ENCODE measurements around the gene HDDC3. TPM values are rescaled to one million over a fixed set of nuclear protein-coding genes. Genes with fewer than 3 reads are reported as not detected.
"Not testable (repeated sequence)": the region's sequence is repeated elsewhere in the genome, so short reads cannot be mapped to it uniquely, and the experiment has no call there.

Gene HDDC3
- total RNA-seq, 4 donors from 2014 or later: 13.4 to 22.2 (median 17.2) TPM

- DNase-seq: no peak
- no peak overlapping the region for H3K4me3 ChIP-seq
- peaks cover 0 to 31% of the 10 kb centered on the region in 2 donors for H3K36me3 ChIP-seq
- H3K4me1 ChIP-seq: peaks cover 4 to 5% of the 10 kb centered on the region in 2 donors
- no peaks in the 10 kb centered on the region for H3K27me3 ChIP-seq
- intact Hi-C loops (cut with DNase I; ENCODE audit: low total_unique reads) (no loop called here), in situ Hi-C loops (cut with MboI; ENCODE audit: low sequenced_read_pairs in 4 of 4) (no loop called here)
- no peak for TF ChIP-seq POLR2A (IDR thresholded peaks at IDR 0.05)
- TF ChIP-seq, protein P1, sequence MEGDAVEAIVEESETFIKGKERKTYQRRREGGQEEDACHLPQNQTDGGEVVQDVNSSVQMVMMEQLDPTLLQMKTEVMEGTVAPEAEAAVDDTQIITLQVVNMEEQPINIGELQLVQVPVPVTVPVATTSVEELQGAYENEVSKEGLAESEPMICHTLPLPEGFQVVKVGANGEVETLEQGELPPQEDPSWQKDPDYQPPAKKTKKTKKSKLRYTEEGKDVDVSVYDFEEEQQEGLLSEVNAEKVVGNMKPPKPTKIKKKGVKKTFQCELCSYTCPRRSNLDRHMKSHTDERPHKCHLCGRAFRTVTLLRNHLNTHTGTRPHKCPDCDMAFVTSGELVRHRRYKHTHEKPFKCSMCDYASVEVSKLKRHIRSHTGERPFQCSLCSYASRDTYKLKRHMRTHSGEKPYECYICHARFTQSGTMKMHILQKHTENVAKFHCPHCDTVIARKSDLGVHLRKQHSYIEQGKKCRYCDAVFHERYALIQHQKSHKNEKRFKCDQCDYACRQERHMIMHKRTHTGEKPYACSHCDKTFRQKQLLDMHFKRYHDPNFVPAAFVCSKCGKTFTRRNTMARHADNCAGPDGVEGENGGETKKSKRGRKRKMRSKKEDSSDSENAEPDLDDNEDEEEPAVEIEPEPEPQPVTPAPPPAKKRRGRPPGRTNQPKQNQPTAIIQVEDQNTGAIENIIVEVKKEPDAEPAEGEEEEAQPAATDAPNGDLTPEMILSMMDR (IDR thresholded peaks at IDR 0.05 in 4 of 5, conservative IDR thresholded peaks at IDR 0.05 in 1 of 5): no peak
- H3K27ac ChIP-seq: no peak overlapping the region
- H3K9me3 ChIP-seq: no peaks in the 10 kb centered on the region
- no peak for ATAC-seq
Observed at GRCh38 chr15:90924375-90924774, 8.0 kb downstream of the HDDC3 start.

- H3K4me1 ChIP-seq; H3K4me3 ChIP-seq; in situ Hi-C loops (cut with MboI; ENCODE audit: low sequenced_read_pairs in 4 of 4); H3K9me3 ChIP-seq; intact Hi-C loops (cut with DNase I; ENCODE audit: low total_unique reads); DNase-seq; H3K27me3 ChIP-seq: not testable (repeated sequence)
- Histone ChIP-seq H3K27ac (peak overlapping the region in 1 of 4 donors; percentile 48), H3K36me3 (peaks cover 0 to 47% of the 10 kb centered on the region in 2 donors)
- ATAC-seq: peak in 1 of 2 donors; percentile 49
Observed at GRCh38 chr15:90922712-90923322, 9.5 kb downstream of the HDDC3 start.

GRCh38 chr15:90921887-90922286, 10.5 kb downstream of the HDDC3 start:
- Histone ChIP-seq H3K4me3 (no peak overlapping the region), H3K4me1 (peaks cover 0 to 4% of the 10 kb centered on the region in 2 donors), H3K27ac (peak overlapping the region in 1 of 4 donors; percentile 48), H3K36me3 (peaks cover 0 to 51% of the 10 kb centered on the region in 2 donors), H3K27me3 (no peaks in the 10 kb centered on the region), H3K9me3 (no peaks in the 10 kb centered on the region)
- TF ChIP-seq POLR2A (IDR thresholded peaks at IDR 0.05): no peak
- TF ChIP-seq, protein P1 (IDR thresholded peaks at IDR 0.05 in 4 of 5, conservative IDR thresholded peaks at IDR 0.05 in 1 of 5): no peak
- DNase-seq: no peak
- no peak for ATAC-seq
- intact Hi-C loops (cut with DNase I; ENCODE audit: low total_unique reads): no loop called here
- in situ Hi-C loops (cut with MboI; ENCODE audit: low sequenced_read_pairs in 4 of 4): no loop called here

DNA sequence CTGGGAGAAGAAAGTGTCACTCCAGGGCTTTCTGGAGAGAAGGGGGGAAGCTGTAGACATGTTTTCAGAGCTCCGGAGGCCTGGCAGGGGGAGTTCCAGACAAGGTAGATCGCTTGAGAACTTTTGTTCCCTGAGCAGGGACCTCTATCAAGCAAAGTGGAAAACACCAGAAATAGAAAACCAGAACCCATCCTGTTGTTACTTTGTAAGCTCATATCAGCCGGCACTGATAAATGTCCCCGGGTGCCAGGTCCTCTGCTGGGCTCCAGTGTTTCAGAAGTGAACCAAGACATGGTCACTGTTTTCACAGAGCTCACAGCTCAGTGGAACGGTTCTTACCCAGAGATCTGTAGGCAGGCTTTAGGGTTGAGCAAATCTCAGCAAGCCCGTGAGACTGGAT, 13.5 kb downstream of the HDDC3 start:
- Histone ChIP-seq H3K27ac (peak overlapping the region in 2 of 4 donors; percentile 58 to 91), H3K4me3 (no peak overlapping the region)
- DNase-seq: no peak

DNA sequence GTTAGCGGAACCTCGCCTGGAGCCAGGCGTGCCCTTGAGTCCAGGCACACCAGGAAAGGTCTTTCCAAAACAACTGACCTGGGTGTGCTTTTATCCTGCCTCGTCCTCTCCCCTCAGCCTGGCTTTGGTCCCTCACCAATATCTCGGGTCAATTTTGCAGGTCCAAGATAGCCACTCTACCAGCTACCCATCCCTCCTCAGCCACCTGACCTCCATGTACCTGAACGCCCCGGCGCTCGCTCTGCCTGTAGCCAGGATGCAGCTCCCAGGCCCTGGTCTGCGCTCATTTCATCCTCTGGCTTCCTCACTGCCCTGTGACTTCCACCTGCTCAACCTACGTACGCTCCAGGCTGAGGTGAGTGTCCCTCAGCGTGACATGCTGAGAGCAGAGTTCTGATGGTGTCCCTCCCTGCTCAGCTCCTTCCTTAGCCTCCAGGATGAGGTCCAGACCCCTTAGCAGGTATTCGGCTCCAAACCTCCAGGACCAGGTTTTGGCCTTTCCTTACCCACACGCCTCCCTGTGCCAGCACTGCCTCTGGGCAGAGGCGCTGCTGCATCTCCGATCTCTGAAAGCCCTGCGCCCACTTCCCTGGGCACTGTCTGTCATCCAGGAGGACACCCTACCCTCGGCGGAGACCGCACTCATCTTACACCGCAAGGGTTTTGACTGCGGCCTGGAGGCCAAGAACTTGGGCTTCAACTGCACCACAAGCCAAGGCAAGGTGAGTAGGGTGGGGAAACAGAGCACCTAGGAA, 14.1 kb downstream of the HDDC3 start:
- TF ChIP-seq POLR2A (IDR thresholded peaks at IDR 0.05): no peak
- TF ChIP-seq, protein P1 (IDR thresholded peaks at IDR 0.05 in 4 of 5, conservative IDR thresholded peaks at IDR 0.05 in 1 of 5): no peak
- Histone ChIP-seq H3K27me3 (no peaks in the 10 kb centered on the region), H3K4me3 (no peak overlapping the region), H3K4me1 (peaks cover 14 to 37% of the 10 kb centered on the region in 2 donors), H3K9me3 (no peaks in the 10 kb centered on the region), H3K27ac (peak overlapping the region in 3 of 4 donors; percentile 86 to 95 (median 91)), H3K36me3 (peaks cover 0 to 70% of the 10 kb centered on the region in 2 donors)
- no peak for ATAC-seq
- intact Hi-C loops (cut with DNase I; ENCODE audit: low total_unique reads) (no loop called here), in situ Hi-C loops (cut with MboI; ENCODE audit: low sequenced_read_pairs in 4 of 4) (no loop called here)
- DNase-seq: no peak

More for the DNA sequence above, 13.5 kb downstream of the HDDC3 start:
- H3K27me3 ChIP-seq: no peaks in the 10 kb centered on the region
- no peak for ATAC-seq
- intact Hi-C loops (cut with DNase I; ENCODE audit: low total_unique reads) (no loop called here), in situ Hi-C loops (cut with MboI; ENCODE audit: low sequenced_read_pairs in 4 of 4) (no loop called here)
- H3K4me1 ChIP-seq: peaks cover 14 to 33% of the 10 kb centered on the region in 2 donors
- TF ChIP-seq POLR2A (IDR thresholded peaks at IDR 0.05): no peak
- TF ChIP-seq, protein P1 (IDR thresholded peaks at IDR 0.05 in 4 of 5, conservative IDR thresholded peaks at IDR 0.05 in 1 of 5): no peak
- no peaks in the 10 kb centered on the region for H3K9me3 ChIP-seq
- H3K36me3 ChIP-seq: peaks cover 0 to 64% of the 10 kb centered on the region in 2 donors

Data from gastrocnemius medialis (tissue), 4 donors.